HuH-7 (cell line): ENCODE data around the gene FRS2.

Source experiments
- DNase-seq: peaks from one replicate; pipeline ENCODE4 v3.0.0; 2011; ENCODE audit warnings: low spot score

FRS2 gene

DNA sequence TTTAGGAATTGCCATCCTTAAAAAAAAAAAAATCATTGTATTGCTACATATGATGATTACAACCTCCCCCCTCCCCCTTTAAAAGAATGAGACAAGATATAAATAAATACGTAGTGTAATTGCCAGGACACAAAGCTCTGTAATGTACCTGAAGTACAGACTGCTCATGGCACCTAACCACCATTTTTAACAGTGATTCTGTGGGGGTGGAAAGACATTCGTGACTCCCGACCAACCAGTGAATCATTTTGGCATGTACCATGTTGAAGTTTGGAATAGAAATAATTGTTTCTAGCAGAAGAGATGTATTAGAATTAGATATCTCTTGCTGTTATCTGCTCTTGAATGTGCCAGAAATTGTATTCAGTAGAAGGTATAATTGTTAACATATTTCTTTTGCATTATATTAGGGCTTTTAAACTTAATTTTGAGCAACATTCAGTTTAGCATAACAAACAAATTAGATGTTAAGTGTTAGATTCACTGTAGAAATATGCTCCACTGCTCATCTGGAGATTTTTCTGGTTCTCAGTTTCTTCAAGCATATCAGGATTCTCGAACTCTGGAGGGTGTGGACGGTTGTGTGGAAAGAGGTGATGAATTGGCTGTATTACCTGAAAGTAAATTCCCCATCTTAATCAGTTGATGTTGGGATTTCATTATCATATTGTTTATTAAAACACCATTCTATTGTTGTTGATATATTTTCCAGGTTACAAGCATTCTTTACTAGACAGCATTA lies 31.1 kb downstream of the FRS2 start:
- no peak for DNase-seq

DNA sequence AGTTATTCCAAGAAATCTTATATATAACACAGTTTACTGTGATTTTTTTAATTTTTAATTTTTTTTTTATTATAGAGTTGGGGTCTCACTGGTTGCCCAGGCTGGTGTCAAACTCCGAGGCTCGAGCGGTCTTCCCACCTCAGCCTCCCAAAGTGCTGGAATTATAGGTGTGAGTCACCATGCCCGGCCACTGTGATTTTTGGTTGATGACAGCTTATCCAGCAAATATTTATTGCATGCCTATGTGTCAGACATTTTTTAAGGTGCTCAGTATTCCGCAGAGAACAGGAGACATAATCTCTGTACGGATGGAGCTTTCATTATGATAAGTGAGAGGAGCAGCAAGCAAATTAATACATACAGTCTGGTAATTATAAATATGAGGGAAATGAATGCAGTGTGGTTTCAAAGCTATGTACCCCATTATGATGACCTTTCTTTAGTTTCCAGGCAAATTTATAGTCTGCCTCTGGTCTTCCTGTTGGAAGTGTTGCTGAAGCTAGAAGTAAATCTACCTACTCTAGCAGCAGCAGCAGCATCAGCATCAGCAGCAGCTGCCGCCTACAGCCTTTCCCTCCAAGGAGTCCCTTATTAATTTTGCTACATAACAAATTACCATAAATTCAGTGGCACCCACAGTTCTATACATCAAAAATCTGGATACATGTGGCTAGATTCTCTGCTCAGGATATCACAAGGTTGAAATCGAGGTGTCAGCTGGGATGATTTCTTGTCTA lies 32.3 kb downstream of the FRS2 start:
- no peak for DNase-seq

DNA sequence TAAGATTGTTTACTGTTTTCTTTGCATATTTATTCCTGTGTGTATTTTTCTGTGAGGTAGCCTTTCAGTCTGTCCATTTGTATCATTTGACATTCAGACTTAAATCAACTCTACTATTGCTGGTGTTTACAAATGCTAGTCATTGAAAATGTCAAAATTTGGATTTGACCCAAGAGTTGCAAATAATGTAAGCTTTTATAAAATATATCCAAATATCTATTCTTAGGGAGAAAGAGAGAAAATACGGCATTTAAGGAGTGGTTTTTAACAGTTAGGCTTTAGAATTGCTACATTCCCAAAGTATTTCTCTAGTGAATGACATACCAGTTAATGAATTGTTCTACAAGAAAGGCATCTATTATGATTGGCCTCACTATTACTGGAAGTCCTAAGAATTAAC lies 37.9 kb downstream of the FRS2 start:
- no peak for DNase-seq

DNA sequence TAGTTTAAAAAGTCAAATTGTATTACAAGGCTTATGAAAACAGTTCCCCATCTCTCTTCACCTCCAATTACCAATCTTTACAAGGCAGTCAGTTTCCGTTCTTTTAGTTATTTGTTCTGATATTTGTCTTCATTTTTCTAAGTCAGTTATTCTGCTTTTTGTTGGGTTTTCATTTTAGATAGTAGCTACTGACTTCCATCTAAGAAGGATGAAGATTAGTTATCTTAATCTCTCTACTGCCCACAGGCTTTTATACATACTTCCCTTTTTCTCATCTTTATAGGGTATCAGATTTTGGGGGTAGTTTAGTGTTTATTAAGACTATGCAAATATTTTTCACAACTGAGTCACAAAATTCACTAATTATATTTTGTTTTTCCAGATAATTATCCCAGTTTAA lies 38.4 kb downstream of the FRS2 start:
- no peak for DNase-seq

DNA sequence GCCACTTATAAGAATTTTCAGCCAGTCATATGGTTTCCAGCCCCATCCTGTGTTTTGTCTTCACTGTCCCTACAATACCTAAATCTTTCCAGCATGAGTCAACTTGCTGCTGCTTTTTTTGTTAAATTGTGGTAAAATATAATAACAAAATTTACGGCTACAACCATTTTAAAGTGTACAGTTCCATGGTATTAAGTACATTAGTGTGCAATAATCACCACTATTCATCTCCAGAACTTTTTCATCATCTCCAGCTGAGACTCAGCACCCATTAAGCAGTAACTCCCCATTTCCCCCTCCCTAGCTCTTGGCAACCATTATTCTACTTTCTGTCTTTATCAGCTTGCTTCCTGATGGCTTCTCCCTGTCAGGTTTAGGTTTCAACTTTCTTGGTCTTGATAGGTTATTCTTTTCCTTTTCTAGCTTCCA lies 39.1 kb downstream of the FRS2 start:
- no peak for DNase-seq

DNA sequence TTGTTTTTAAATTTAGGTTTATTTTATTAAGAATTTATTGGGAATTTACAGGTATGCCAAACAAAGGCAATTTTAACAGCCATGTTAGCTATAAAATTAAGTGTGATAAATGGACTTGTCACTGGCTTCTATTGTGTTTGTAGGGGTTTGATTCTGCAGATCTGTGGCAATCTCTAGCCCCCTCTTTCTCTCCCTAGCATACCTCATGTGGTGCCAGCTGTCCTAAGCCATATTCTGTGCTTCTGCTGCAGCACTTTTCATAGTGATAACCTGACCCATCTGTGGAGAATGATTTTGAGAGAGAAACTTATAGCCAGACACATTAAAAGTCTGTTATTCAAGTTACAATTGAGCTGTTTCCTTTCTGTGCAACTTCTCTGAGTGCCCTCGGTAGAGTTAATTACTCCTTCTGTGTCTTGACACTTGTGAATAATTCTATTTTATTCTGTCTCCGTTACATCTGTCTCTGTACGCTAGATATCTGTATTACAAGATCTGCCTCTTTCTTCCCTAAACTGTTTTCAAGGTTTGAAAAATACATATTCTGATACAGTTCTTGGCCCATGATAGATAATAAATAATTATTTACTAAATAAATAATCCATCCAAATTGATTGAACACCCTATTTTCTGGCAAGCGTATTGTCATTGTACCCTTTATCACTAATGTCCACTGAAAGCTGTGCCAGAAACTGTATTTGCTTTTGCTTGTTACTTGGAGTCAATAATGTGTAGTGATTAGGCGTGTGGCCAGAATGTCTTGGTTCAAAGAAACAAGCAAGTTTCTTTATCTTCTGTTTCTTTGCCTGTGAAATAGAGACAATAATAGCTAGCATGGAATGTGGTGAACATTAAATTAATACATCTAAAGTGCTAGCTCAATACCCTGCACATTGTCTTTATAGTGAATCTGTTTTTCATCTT lies 40.0 kb downstream of the FRS2 start:
- DNase-seq: no peak

DNA sequence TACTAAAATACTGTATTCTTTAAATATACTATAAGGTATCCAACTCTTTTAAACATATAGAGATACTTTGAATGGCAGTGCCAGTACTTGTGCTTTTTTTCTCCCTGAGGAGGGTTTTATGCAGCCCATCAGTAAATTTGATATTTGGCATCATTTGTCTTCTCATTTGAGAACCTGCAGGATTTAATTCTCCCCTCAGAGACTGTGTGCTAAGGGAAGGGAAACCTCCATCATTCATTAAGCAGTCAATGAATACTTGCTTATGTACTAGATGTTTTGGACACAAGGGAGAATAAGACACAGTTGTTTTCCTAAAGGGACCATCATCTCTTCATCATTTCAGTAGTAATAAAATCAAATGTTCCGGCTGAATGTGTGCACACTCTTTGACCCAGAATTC lies 40.8 kb downstream of the FRS2 start:
- DNase-seq: no peak

DNA sequence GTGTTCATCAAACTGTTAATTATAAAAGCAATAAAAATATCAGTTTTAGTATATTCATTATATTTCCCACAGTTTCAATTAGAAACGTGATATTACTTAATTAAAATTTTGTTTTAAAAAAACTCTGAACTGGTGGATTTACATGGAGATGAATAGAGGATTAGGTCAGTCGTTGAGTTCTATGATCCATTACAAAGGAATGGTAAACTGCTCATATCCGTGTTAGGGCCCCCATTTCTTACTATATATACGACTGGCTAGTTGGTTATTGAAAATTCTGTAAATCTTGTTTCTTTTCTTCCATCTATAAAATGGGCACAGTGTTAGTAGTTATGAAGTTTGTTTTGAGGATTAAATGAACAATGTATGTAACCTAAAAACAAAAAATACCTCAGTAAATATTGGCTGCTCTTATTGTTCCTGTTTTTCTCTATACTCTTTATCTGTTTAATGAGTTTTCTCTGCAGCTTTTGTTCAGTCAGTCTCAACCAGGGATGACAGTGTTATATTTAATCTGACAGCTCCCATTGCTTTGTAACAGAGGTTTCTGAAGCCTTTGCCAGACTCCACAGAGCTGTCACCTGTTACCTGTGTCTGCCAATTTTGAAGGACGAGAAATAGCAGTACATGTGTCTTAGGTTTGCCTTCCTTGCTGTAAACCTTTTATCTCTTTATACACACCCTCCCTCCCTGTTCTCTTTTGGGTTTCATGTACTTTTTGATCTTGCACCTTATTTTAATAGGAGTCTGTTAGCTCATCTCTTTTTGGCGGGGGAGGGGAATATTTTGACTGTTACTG lies 41.5 kb downstream of the FRS2 start:
- no peak for DNase-seq

DNA sequence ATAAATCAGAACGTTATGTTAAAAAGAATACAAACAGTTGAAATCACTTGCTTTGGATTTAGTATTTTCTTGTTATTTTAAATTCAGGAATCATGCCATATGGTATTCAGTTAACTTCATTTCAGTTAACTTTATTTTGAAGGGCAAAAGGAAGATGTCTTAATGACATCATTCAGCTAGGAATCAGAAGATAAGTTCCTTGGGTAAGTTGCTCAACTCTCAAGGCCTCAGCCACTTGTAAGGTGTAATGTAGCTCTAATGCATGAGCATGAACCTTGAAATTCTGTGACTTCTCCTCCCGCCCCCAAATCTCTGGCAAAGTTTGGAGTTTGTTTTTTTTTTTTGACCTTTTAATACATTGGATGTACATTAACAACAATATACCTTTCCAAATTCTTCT lies 42.6 kb downstream of the FRS2 start:
- no peak for DNase-seq

DNA sequence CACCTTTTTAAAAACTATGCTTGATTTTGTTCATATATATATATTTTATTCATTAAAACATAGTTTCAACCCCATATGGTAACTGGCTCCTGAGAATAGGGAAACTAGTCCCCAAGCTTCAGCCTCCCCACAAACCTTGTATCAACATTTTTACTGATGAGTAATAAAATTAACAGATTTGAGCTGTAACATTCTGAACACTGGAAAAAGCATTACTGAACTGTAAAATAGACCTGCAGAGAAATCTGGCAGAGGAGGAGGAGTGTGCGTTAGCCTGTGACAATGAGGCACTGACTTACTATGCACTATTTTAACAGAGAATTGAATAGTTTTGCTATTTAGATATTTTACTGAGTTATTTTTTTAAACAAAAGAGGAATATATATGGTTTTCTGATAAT lies 43.1 kb downstream of the FRS2 start:
- DNase-seq: no peak

DNA sequence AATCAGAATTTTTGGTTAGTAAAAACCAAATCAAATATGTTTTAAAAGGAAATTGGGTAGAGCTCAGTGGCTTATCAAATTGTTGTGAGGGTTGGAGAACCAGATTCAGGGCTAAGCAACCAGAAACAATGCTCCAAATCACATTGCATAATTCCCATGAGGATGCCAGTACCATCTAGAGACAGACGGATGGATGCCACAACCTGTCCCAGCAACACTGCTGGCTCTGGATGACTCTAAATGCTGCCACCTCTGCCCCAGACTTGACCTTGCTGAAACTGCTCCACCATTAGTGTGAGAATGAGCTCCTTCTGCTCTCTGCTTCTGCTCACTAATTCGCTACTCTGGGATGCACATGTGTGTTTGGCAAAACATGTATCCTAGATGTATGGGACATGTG lies 43.9 kb downstream of the FRS2 start:
- DNase-seq: no peak

DNA sequence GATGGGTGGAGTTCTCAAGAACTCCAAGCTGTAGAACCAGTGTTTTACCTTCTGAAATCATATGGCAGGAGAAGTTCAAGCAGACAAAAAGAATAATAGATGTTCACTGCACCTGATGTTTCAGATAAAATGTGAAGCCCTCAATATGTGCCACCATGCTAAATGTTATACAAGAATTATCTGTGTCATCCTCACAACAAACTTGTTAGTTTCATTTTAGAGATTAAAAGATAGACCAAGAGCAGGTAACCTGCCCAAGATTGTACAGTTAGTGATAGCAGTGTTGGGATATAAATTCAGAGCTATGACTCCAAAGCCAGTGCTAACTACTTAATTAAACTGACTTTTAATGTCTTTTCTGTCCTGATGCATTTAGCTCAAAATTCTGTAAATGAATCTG lies 44.7 kb downstream of the FRS2 start:
- no peak for DNase-seq

DNA sequence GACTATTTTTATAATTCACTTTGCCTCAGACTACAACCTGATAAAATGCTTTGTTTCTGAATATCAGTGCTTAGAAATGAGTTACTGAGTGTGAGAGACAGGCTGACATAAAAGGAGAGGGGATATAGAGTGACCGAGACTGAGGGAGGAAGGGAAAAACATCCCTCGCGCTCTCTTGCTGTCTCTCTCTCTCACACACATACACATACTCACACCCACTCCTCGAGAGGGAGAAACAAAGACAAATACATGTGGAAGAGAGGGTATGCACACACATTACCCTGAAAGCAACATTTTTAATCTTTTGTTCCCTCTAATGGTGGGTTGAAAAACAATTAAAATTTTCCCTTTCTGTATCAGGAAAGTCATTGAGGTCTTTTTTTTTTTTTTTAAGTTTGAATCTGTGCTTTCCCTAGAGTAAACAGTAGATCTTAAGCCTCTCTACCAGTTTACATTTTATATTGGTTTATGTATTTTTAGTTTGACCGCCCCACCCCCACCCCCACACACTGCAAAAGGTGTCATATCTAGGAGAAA lies 45.3 kb downstream of the FRS2 start:
- no peak for DNase-seq

DNA sequence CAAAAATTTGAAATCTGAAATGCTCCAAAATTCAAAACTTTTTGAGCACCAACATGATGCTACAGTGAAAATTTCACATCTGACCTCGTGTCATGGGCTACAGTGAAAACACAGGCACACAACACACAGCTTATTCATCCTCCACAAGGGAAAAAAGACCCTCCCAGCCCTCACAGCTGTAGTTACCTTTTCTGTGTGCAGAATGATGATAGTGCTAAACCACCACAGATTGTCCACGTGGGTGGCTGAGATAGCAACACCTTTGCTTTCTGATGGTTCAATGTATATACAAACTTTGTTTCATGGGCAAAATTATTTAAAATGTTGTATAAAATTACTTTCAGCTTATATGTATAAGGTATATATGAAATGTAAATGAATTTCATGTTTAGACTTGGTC lies 46.8 kb downstream of the FRS2 start:
- no peak for DNase-seq

DNA sequence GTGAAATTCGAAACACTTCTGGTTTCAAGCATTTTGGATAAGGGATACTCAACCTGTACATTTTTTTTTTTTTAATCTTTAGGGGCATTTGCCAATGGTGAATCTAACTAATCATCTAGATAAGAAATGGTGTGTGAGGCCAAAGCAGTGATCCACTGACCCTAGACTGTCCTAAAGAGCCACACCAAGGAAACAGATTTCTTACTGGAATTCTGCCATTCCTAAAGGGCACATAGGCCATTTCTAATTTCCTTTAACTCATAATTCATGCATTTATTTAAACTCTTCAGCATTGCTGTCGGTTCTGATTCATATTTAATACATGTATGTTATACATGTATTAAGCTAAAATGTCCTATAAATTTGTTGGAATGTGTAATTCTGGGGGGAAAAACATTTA lies 47.2 kb downstream of the FRS2 start:
- no peak for DNase-seq

DNA sequence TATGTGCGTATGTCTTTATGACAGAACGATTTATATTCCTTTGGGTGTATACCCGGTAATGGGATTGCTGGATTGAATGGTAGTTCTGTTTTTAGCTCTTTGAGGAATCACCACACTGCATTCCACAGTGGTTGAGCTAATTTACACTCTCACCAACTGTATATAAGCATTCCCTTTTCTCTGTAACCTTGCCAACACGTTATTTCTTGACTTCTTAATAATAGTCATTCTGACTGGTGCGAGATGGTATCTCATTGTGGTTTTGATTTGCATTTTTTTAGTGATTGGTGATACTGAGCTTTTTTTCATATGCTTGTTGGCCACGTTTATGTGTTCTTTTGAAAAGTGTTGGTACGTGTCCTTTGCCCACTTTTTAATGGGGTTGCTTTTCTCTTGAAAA lies 49.7 kb downstream of the FRS2 start:
- DNase-seq: no peak

DNA sequence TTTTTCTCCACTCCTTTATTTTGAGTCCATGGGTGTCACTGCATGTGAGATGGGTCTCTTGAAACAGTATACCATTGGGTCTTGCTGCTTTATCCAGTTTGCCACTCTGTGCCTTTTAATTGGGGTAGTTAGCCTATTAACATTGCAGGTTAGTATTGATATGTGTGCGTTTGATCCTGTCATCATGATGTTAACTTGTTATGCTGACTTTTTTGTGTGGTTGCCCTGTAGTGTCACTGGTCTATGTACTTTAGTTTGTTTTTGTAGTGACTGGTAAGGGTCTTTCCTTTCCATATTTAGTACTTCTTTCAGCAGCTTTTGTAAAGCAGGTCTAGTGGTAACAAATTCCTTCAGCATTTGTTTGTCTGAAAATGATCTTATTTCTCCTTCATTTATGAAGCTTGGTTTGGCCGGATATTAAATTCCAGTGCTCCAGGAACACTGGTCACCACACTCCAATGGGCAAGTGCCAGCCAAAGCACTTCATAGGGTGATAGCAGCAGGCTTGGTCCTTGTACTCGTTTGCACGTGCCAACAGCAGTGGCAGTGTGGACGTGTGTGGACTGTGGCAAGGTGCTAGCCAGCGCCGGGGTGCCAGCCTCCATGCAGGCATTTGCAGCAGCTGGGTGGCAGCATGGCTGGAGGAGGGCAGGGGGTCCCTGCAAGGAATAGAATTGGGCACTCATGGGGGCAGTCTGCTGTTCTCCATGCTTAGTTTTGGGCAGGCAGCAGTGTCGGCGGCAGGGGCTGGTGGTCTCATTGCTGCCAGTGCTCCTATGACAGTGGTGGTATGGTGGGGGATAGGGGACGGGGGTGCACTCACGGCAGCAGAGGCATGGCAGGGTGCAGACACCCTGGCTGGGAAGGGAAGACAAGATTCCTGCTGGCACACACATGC lies 53.5 kb downstream of the FRS2 start:
- DNase-seq: no peak

DNA sequence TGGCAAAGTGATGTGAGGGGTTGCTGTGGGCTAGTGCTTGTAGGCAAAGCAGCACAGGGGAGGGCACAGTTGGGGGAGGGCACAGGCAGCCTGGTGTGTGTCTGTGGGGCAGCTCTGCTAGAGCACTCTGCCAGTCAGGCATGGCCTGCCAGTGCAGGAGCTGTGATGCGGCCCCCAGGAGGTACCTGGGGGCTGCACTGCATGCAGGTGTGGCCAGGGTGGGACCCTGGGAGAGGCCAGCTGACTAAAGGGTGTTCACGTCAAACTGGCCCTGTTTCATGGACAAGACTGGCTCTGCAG lies 54.1 kb downstream of the FRS2 start:
- DNase-seq: no peak

DNA sequence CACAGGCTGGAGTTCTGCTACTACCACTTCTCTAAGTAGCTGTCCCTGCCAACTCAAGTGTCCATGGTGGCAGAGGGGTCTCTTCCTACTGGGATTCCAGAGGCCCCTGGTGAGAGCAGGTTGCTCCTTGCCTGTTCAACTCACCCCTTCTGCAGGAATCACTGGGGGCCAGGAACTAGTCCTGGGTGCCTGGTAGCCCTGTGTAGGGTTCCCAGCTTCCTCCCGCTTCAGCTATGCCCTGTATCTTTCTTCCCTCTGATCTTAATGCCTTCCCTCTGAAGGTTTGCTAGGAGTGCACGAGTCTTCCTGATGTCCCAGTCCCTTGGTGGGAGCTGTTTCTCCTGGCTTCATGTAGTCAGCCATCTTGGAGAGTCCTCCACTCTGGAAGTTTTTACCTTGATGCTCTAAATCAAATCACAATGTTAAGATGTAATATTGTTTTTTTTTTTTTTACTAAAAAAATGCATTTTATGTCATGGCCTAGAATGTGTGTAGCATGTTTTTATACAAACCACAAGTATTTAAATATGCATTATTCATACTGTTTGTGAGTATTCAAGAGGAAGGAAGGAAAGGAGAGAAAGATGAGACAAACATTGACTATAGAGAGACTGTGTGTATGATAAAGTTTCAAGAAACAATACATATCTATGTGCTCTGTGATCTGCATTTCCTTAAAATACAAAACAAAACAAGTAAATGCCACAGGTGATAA lies 54.7 kb downstream of the FRS2 start:
- no peak for DNase-seq
